H9 (cell line): Measurements from ENCODE around the gene TBC1D25. TPM values are rescaled to one million over a fixed set of nuclear protein-coding genes. Genes with fewer than 3 reads are reported as not detected.

Experiments
- DNase-seq: peaks from one replicate; pipeline ENCODE4 v3.0.0-alpha.2; 2017
- H2AFZ ChIP-seq: one replicate; pipeline ENCODE4 v1.6.1; 2013; ENCODE audit warnings: mild to moderate bottlenecking, low read length, control low read depth, moderate library complexity
- H2AK5ac ChIP-seq: 2 replicates; pipeline ENCODE4 v1.6.1; 2013; ENCODE audit warnings: low read length, control low read depth, mixed read lengths; ENCODE audit not compliant: insufficient read length
- H2BK120ac ChIP-seq: one replicate; pipeline ENCODE4 v1.6.1; 2013; ENCODE audit warnings: low read depth, mild to moderate bottlenecking, low read length, control low read depth, inconsistent platforms; ENCODE audit not compliant: poor library complexity, severe bottlenecking
- H2BK12ac ChIP-seq: 2 replicates; pipeline ENCODE4 v1.6.1; 2013; ENCODE audit warnings: low read length, control low read depth, mixed read lengths, low read depth; ENCODE audit not compliant: insufficient read length
- H2BK15ac ChIP-seq: 2 replicates; pipeline ENCODE4 v1.6.1; 2013; ENCODE audit warnings: low read depth, low read length, control low read depth
- H2BK20ac ChIP-seq: one replicate; pipeline ENCODE4 v1.6.1; 2013; ENCODE audit warnings: low read depth, mild to moderate bottlenecking, low read length, control low read depth, inconsistent platforms; ENCODE audit not compliant: poor library complexity, severe bottlenecking
- H2BK5ac ChIP-seq: 2 replicates; pipeline ENCODE4 v1.6.1; 2013; ENCODE audit warnings: low read length, control low read depth, mixed read lengths; ENCODE audit not compliant: insufficient read length
- H3K14ac ChIP-seq: 2 replicates; pipeline ENCODE4 v1.6.1; 2013; ENCODE audit warnings: low read length, control low read depth; ENCODE audit not compliant: insufficient read depth
- H3K18ac ChIP-seq: 2 replicates; pipeline ENCODE4 v1.6.1; 2013; ENCODE audit warnings: low read depth, mild to moderate bottlenecking, mixed read lengths, low read length, control low read depth; ENCODE audit not compliant: insufficient read length
- H3K23ac ChIP-seq: 2 replicates; pipeline ENCODE4 v1.6.1; 2013; ENCODE audit warnings: low read length, control low read depth, mixed read lengths, low read depth; ENCODE audit not compliant: insufficient read length
- H3K23me2 ChIP-seq: 2 replicates; pipeline ENCODE4 v1.6.1; 2013; ENCODE audit warnings: low read depth, mild to moderate bottlenecking, mixed read lengths, low read length, control low read depth; ENCODE audit not compliant: insufficient read length, poor library complexity, severe bottlenecking
- H3K27ac ChIP-seq: 2 replicates; pipeline ENCODE4 v1.5.1; 2013; ENCODE audit warnings: low read length, control low read depth, mixed read lengths, low read depth; ENCODE audit not compliant: insufficient read length
- H3K27me3 ChIP-seq: 2 replicates; pipeline ENCODE4 v1.6.1; 2013; ENCODE audit warnings: low read length, control low read depth, inconsistent platforms; ENCODE audit not compliant: insufficient read depth
- H3K4ac ChIP-seq: 2 replicates; pipeline ENCODE4 v1.6.1; 2013; ENCODE audit warnings: low read depth, mild to moderate bottlenecking, control low read depth, inconsistent platforms, low read length, moderate library complexity
- H3K4me1 ChIP-seq: 2 replicates; pipeline ENCODE4 v1.6.1; 2013; ENCODE audit warnings: low read length, control low read depth, inconsistent platforms; ENCODE audit not compliant: insufficient read depth
- H3K4me2 ChIP-seq: 2 replicates; pipeline ENCODE4 v1.6.1; 2013; ENCODE audit warnings: low read length, control low read depth, mixed read lengths; ENCODE audit not compliant: insufficient read length, insufficient read depth
- H3K56ac ChIP-seq: 2 replicates; pipeline ENCODE4 v1.6.1; 2013; ENCODE audit warnings: low read depth, mild to moderate bottlenecking, mixed read lengths, low read length, control low read depth; ENCODE audit not compliant: insufficient read length
- H3K79me1 ChIP-seq: 2 replicates; pipeline ENCODE4 v1.6.1; 2013; ENCODE audit warnings: low read depth, mild to moderate bottlenecking, moderate library complexity, low read length, control low read depth, inconsistent platforms; ENCODE audit not compliant: insufficient read depth, poor library complexity, severe bottlenecking
- H3K79me2 ChIP-seq: 2 replicates; pipeline ENCODE4 v1.6.1; 2013; ENCODE audit warnings: low read length, control low read depth, inconsistent platforms; ENCODE audit not compliant: insufficient read depth
- H3K9ac ChIP-seq: 2 replicates; pipeline ENCODE4 v1.6.1; 2013; ENCODE audit warnings: low read length, control low read depth, mixed read lengths; ENCODE audit not compliant: insufficient read length; ENCODE audit errors: extremely low read depth
- H3K9me3 ChIP-seq: one replicate; pipeline ENCODE4 v1.6.1; 2013; ENCODE audit warnings: low read depth, low read length, inconsistent platforms; ENCODE audit not compliant: control insufficient read depth
- H3T11ph ChIP-seq: one replicate; pipeline ENCODE4 v1.6.1; 2013; ENCODE audit warnings: mild to moderate bottlenecking, low read length, control low read depth, inconsistent platforms
- H4K20me1 ChIP-seq: one replicate; pipeline ENCODE4 v1.6.1; 2013; ENCODE audit not compliant: control insufficient read depth, insufficient read length, insufficient read depth
- H4K5ac ChIP-seq: 2 replicates; pipeline ENCODE4 v1.6.1; 2013; ENCODE audit warnings: low read depth, mild to moderate bottlenecking, mixed read lengths, low read length, control low read depth; ENCODE audit not compliant: insufficient read length
- H4K8ac ChIP-seq: replicated peaks from 2 replicates; pipeline ENCODE4 v1.6.1; 2013; ENCODE audit warnings: low read length, control low read depth, mixed read lengths, low read depth; ENCODE audit not compliant: insufficient read length
- H4K91ac ChIP-seq: 2 replicates; pipeline ENCODE4 v1.6.1; 2013; ENCODE audit warnings: low read depth, mild to moderate bottlenecking, moderate library complexity, mixed read lengths, low read length, control low read depth; ENCODE audit not compliant: insufficient read length
- H3K27ac Mint-ChIP-seq, 3 experiments: 2 replicates in 2 of 3; 3 replicates in 1 of 3; pipeline ENCODE4 v1.8.0; 2020 to 2021; ENCODE audit warnings: mixed read lengths in 3 of 3, mild to moderate bottlenecking in 1 of 3, moderate library complexity in 1 of 3
- H3K27me3 Mint-ChIP-seq: 2 replicates; pipeline ENCODE4 v1.8.0; 2021; ENCODE audit warnings: low read depth, mild to moderate bottlenecking, moderate library complexity, mixed read lengths
- H3K36me3 Mint-ChIP-seq, 3 experiments: 2 replicates in 2 of 3; 3 replicates in 1 of 3; pipeline ENCODE4 v1.8.0; 2020 to 2021; ENCODE audit warnings: low read depth in 3 of 3, mixed read lengths in 3 of 3; ENCODE audit not compliant: insufficient read depth in 1 of 3
- H3K4me1 Mint-ChIP-seq, 2 experiments: 2 replicates each; pipeline ENCODE4 v1.8.0; 2020; ENCODE audit warnings: mixed read lengths in 2 of 2
- H3K4me3 Mint-ChIP-seq, 2 experiments: 2 replicates in 1 of 2; 3 replicates in 1 of 2; pipeline ENCODE4 v1.8.0; 2020 to 2021; ENCODE audit warnings: mild to moderate bottlenecking in 2 of 2, mixed read lengths in 2 of 2, moderate library complexity in 1 of 2
- H3K9me3 Mint-ChIP-seq, 2 experiments: 2 replicates in 1 of 2; 3 replicates in 1 of 2; pipeline ENCODE4 v1.8.0; 2020; ENCODE audit warnings: mild to moderate bottlenecking in 2 of 2, mixed read lengths in 2 of 2, moderate library complexity in 1 of 2
- CTCF ChIP-seq: fragments of 200-600 bp; sonication (generic); conservative IDR thresholded peaks from 3 replicates; pipeline ENCODE4 v1.8.0; 2021; ENCODE audit warnings: antibody characterized with exemption, mild to moderate bottlenecking
- WGBS: extraction: QIAGEN DNeasy Blood & Tissue Kit; methylation state at CpG from one replicate; pipeline ENCODE4 v1.1.7; 2013; ENCODE audit warnings: missing lambda C conversion rate, low lambda C conversion rate, mixed read lengths; ENCODE audit not compliant: insufficient read length; ENCODE audit errors: extremely low coverage; 5-methylcytosine and 5-hydroxymethylcytosine counted together
- total RNA-seq: library from RNA; stranded (reverse); gene quantifications from 2 replicates; pipeline ENCODE4 v1.2.1, GENCODE V29; 2021

Gene TBC1D25
- total RNA-seq, 1 experiment from 2014 or later, result 10.2 TPM

GRCh38 chrX:48512371-48512935, 27.1 kb upstream of the TBC1D25 start:
- no peak for TF ChIP-seq CTCF
- no peaks in the 10 kb centered on the region for H3K4me1 ChIP-seq
- H3K23me2 ChIP-seq, result peaks cover 5% of the 10 kb centered on the region
- H3K79me1 ChIP-seq, result no peaks in the 10 kb centered on the region
- no peak overlapping the region for H2BK15ac ChIP-seq
- H4K91ac ChIP-seq, result no peak overlapping the region
- Mint-ChIP-seq H3K9me3 (peaks cover 69 to 83% of the 10 kb centered on the region in 2 experiments), H3K36me3 (peaks cover 18 to 30% (median 29%) of the 10 kb centered on the region in 3 experiments; a peak in 6 of 7 replicates), H3K27ac (no peak overlapping the region), H3K27me3 (peaks cover 5% of the 10 kb centered on the region), H3K4me1 (peaks cover 3 to 8% of the 10 kb centered on the region in 2 experiments; a peak in 3 of 4 replicates), H3K4me3 (no peak overlapping the region)
- H2BK120ac ChIP-seq, result no peak overlapping the region
- no peak overlapping the region for H2BK12ac ChIP-seq
- no CpG with 5 or more reads among the region's 20 CpGs for WGBS
- H2AK5ac ChIP-seq, result no peak overlapping the region
- no peak overlapping the region for H3K27ac ChIP-seq
- no peak for DNase-seq
- H3K27me3 ChIP-seq, result no peaks in the 10 kb centered on the region
- no peak overlapping the region for H4K8ac ChIP-seq
- no peak overlapping the region for H3K23ac ChIP-seq
- no peak overlapping the region for H3T11ph ChIP-seq
- H3K9me3 ChIP-seq, result peaks cover 44% of the 10 kb centered on the region
- H3K4ac ChIP-seq, result no peak overlapping the region
- H3K9ac ChIP-seq, result no peak overlapping the region
- H4K5ac ChIP-seq, result no peak overlapping the region
- no peak overlapping the region for H2BK20ac ChIP-seq
- no peak overlapping the region for H2AFZ ChIP-seq
- no peak overlapping the region for H3K18ac ChIP-seq
- no peak overlapping the region for H3K4me2 ChIP-seq
- no peaks in the 10 kb centered on the region for H4K20me1 ChIP-seq
- no peak overlapping the region for H3K56ac ChIP-seq
- H3K14ac ChIP-seq, result no peak overlapping the region
- H2BK5ac ChIP-seq, result no peak overlapping the region
- H3K79me2 ChIP-seq, result no peaks in the 10 kb centered on the region
